Measurements from ENCODE around the gene ALX1. TPM values are rescaled to one million over a fixed set of nuclear protein-coding genes. Genes with fewer than 3 reads are reported as not detected.
"Not testable (repeated sequence)": the region's sequence is repeated elsewhere in the genome, so short reads cannot be mapped to it uniquely, and the experiment has no call there.

Gene ALX1
- total RNA-seq, 1 experiment from 2014 or later = not detected

- Histone ChIP-seq H3K79me2 (ENCODE audit: low read depth) (no peaks in the 10 kb centered on the region), H3K9me2 (ENCODE audit: insufficient read depth) (no peaks in the 10 kb centered on the region), H2AFZ (no peak overlapping the region), H4K20me1 (ENCODE audit: insufficient read depth) (no peaks in the 10 kb centered on the region), H3K9me3 (ENCODE audit: insufficient read depth, low read depth) (no peaks in the 10 kb centered on the region), H3K27me3 (ENCODE audit: insufficient read depth, low read depth) (no peaks in the 10 kb centered on the region), H3F3A (ENCODE audit: insufficient read depth, low read depth) (no peaks in the 10 kb centered on the region), H3K4me1 (replicated peaks; ENCODE audit: insufficient read depth) (no peaks in the 10 kb centered on the region), H3K4me3 (no peak overlapping the region), H3K36me3 (ENCODE audit: low read depth) (no peaks in the 10 kb centered on the region), H3K27ac (no peak overlapping the region), H3K4me2 (no peak overlapping the region)
- BruUV-seq (replicated peaks) = no TSS peak
- ChIA-PET POLR2A (ENCODE audit: unreplicated experiment) (no interaction called here), CTCF (interaction anchor here (0.6 kb wide), 1 partner anchor 59 kb away, joined by 7 read pairs; no protein-coding TSS in a partner anchor)
- TF ChIP-seq EZH2 (IDR thresholded peaks at IDR 0.05; ENCODE audit: low read depth) (no peak), CTCF (conservative IDR thresholded peaks at IDR 0.05) (peak; percentile 58; the same call in 1 of the 2 replicates)
- intact Hi-C loops (cut with micrococcal nuclease; ENCODE audit: unreplicated experiment) = loop anchor here (2.0 kb wide), 1 partner anchor 138 kb away; no protein-coding TSS in a partner anchor
- DNase-seq = no peak
Measured at GRCh38 chr12:85310456-85311076, 30.5 kb downstream of the ALX1 start.

GRCh38 chr12:85317866-85318636, 38.0 kb downstream of the ALX1 start:
- peak overlapping the region; percentile 15; the same call in 1 of the 2 replicates for H3K27ac ChIP-seq
- H2AFZ ChIP-seq = peak overlapping the region; percentile 72
- DNase-seq = peak in 1 of 2 experiments; percentile 57
- H4K20me1 ChIP-seq (ENCODE audit: insufficient read depth); H3K27me3 ChIP-seq (ENCODE audit: insufficient read depth, low read depth); intact Hi-C loops (cut with micrococcal nuclease; ENCODE audit: unreplicated experiment); H3K4me1 ChIP-seq (replicated peaks; ENCODE audit: insufficient read depth); H3K36me3 ChIP-seq (ENCODE audit: low read depth); H3K9me3 ChIP-seq (ENCODE audit: insufficient read depth, low read depth); BruUV-seq (replicated peaks); CTCF ChIA-PET; H3K9me2 ChIP-seq (ENCODE audit: insufficient read depth); H3F3A ChIP-seq (ENCODE audit: insufficient read depth, low read depth); H3K79me2 ChIP-seq (ENCODE audit: low read depth): not testable (repeated sequence)
- H3K4me2 ChIP-seq = peak overlapping the region; percentile 65
- H3K4me3 ChIP-seq = peak overlapping the region; percentile 45; the same call in 1 of the 2 replicates
- POLR2A ChIA-PET (ENCODE audit: unreplicated experiment) = interaction anchor here (0.7 kb wide), 1 partner anchor 147 kb away, joined by 5 read pairs; no protein-coding TSS in a partner anchor

GRCh38 chr12:85322715-85323114, 42.7 kb downstream of the ALX1 start:
- H3K4me3 ChIP-seq = no peak overlapping the region
- DNase-seq = no peak
- H3K9me3 ChIP-seq (ENCODE audit: insufficient read depth, low read depth) = no peaks in the 10 kb centered on the region
- TF ChIP-seq EZH2 (IDR thresholded peaks at IDR 0.05; ENCODE audit: low read depth) (no peak), CTCF (conservative IDR thresholded peaks at IDR 0.05) (no peak)
- H3K9me2 ChIP-seq (ENCODE audit: insufficient read depth) = no peaks in the 10 kb centered on the region; the same call in 1 of the 2 replicates
- no peak overlapping the region for H2AFZ ChIP-seq
- no peak overlapping the region for H3K4me2 ChIP-seq
- no peak overlapping the region for H3K27ac ChIP-seq
- H3K79me2 ChIP-seq (ENCODE audit: low read depth) = no peaks in the 10 kb centered on the region
- H3K36me3 ChIP-seq (ENCODE audit: low read depth) = no peaks in the 10 kb centered on the region
- H3K27me3 ChIP-seq (ENCODE audit: insufficient read depth, low read depth) = no peaks in the 10 kb centered on the region
- no peaks in the 10 kb centered on the region for H4K20me1 ChIP-seq (ENCODE audit: insufficient read depth)
- POLR2A ChIA-PET (ENCODE audit: unreplicated experiment) = no interaction called here
- intact Hi-C loops (cut with micrococcal nuclease; ENCODE audit: unreplicated experiment) = no loop called here
- no TSS peak for BruUV-seq (replicated peaks)
- no peaks in the 10 kb centered on the region for H3F3A ChIP-seq (ENCODE audit: insufficient read depth, low read depth)
- CTCF ChIA-PET = no interaction called here
- no peaks in the 10 kb centered on the region for H3K4me1 ChIP-seq (replicated peaks; ENCODE audit: insufficient read depth)

Data from PC-9 (cell line).